NCI-H524 (cell line): Measurements from ENCODE around the gene BRSK2.
"Not testable (repeated sequence)": the region's sequence is repeated elsewhere in the genome, so short reads cannot be mapped to it uniquely, and the experiment has no call there.

ENCODE experiments used
- DNase-seq, 2 experiments: peaks; one replicate each; lab custom pipeline; 2025; lab: John Stamatoyannopoulos, UW

The BRSK2 gene

GRCh38 chr11:1499261-1499890 lies 109.6 kb downstream of the BRSK2 start:
- DNase-seq = no peak

- DNase-seq = no peak
Observed at GRCh38 chr11:1499899-1500298, 110.2 kb downstream of the BRSK2 start.

- no peak for DNase-seq
Observed at GRCh38 chr11:1500466-1501420, 111.0 kb downstream of the BRSK2 start.

- no peak for DNase-seq
Observed at GRCh38 chr11:1501421-1502167, 111.9 kb downstream of the BRSK2 start.

- no peak for DNase-seq
Observed at GRCh38 chr11:1502168-1502953, 112.6 kb downstream of the BRSK2 start.

GRCh38 chr11:1502954-1503707 lies 113.4 kb downstream of the BRSK2 start:
- no peak for DNase-seq

- no peak for DNase-seq
Observed at GRCh38 chr11:1503708-1504104, 114.0 kb downstream of the BRSK2 start.

GRCh38 chr11:1504138-1504537 lies 114.4 kb downstream of the BRSK2 start:
- no peak for DNase-seq

- DNase-seq = no peak
Observed at GRCh38 chr11:1504581-1505290, 115.0 kb downstream of the BRSK2 start.

- DNase-seq = no peak
Observed at GRCh38 chr11:1505480-1505879, 115.7 kb downstream of the BRSK2 start.

- DNase-seq = no peak
Observed at GRCh38 chr11:1506981-1507380, 117.2 kb downstream of the BRSK2 start.

GRCh38 chr11:1507381-1508140 lies 117.8 kb downstream of the BRSK2 start:
- DNase-seq = no peak

- DNase-seq = no peak
Observed at GRCh38 chr11:1508491-1508891, 118.8 kb downstream of the BRSK2 start.

- no peak for DNase-seq
Observed at GRCh38 chr11:1508986-1509385, 119.3 kb downstream of the BRSK2 start.

GRCh38 chr11:1509626-1510255 lies 120.0 kb downstream of the BRSK2 start:
- DNase-seq = no peak

GRCh38 chr11:1510351-1510750 lies 120.6 kb downstream of the BRSK2 start:
- DNase-seq = not testable (repeated sequence)

GRCh38 chr11:1510928-1511327 lies 121.2 kb downstream of the BRSK2 start:
- no peak for DNase-seq

GRCh38 chr11:1511937-1512496 lies 122.3 kb downstream of the BRSK2 start:
- DNase-seq = no peak
